ENCODE results near the gene SLC35A5. TPM values are rescaled to one million over a fixed set of nuclear protein-coding genes. Genes with fewer than 3 reads are reported as not detected.

SLC35A5 gene
- total and polyA plus RNA-seq, 2 of the 8 experiments (the other 6 are each of a cell fraction or from before 2014, with no cell fraction given): 36.5 to 38.6 TPM

- Histone ChIP-seq H3K9ac (replicated peaks in 1 of 4; ENCODE audit: extremely low read depth in 1 of 4, low read depth in 3 of 4, low read length in 3 of 4) (no peak overlapping the region), H2BK12ac (ENCODE audit: low read depth, low read length) (no peak overlapping the region), H3K79me1 (ENCODE audit: low read depth, low read length) (no peaks in the 10 kb centered on the region), H2BK15ac (ENCODE audit: low read length) (no peak overlapping the region), H2BK120ac (replicated peaks; ENCODE audit: low read depth, low read length) (no peak overlapping the region), H3K23ac (ENCODE audit: insufficient read length) (no peak overlapping the region), H3K18ac (ENCODE audit: extremely low read depth, low read length) (no peak overlapping the region), H3K27me3 (replicated peaks in 1 of 4; ENCODE audit: control insufficient read depth in 3 of 4, extremely low read depth in 1 of 4, insufficient read depth in 3 of 4, low read length in 3 of 4) (no peaks in the 10 kb centered on the region), H2AK5ac (ENCODE audit: low read depth, low read length) (no peak overlapping the region), H3K4me3 (ENCODE audit: extremely low read depth in 1 of 4, insufficient read depth in 2 of 4, low read depth in 3 of 4, low read length in 4 of 4) (peak overlapping the region; percentile 76 to 97 (median 78)), H3K56ac (replicated peaks; ENCODE audit: insufficient read length, low read depth, low read length) (no peak overlapping the region), H3K36me3 (ENCODE audit: control insufficient read depth in 2 of 4, insufficient read depth in 4 of 4, low read length in 3 of 4) (peaks cover 0 to 7% (median 1%) of the 10 kb centered on the region in 4 experiments; a peak in 3 of 8 replicates), H3K4ac (replicated peaks; ENCODE audit: insufficient read length, low read depth, low read length) (no peak overlapping the region), H2BK5ac (ENCODE audit: low read depth, low read length) (no peak overlapping the region), H4K91ac (replicated peaks; ENCODE audit: insufficient read length, low read length) (no peak overlapping the region), H3K23me2 (ENCODE audit: low read depth, low read length) (peaks cover 11% of the 10 kb centered on the region), H3K9me3 (ENCODE audit: insufficient read depth in 2 of 2, low read depth in 1 of 2, low read length in 1 of 2) (no peaks in the 10 kb centered on the region), H3K79me2 (ENCODE audit: control insufficient read depth in 1 of 2, insufficient read depth in 2 of 2, low read length in 2 of 2) (peaks cover 3 to 53% of the 10 kb centered on the region in 2 experiments; a peak in 3 of 4 replicates), H3K4me1 (replicated peaks in 1 of 4; ENCODE audit: control insufficient read depth in 3 of 4, insufficient read depth in 4 of 4, low read length in 3 of 4) (no peaks in the 10 kb centered on the region; a peak in 1 of 7 replicates), H3K14ac (ENCODE audit: insufficient read length) (no peak overlapping the region), H2AFZ (ENCODE audit: low read length) (no peak overlapping the region), H3K27ac (ENCODE audit: low read depth, low read length) (no peak overlapping the region), H2BK20ac (ENCODE audit: low read length) (no peak overlapping the region), H4K20me1 (replicated peaks in 1 of 2; ENCODE audit: control insufficient read depth in 1 of 2, insufficient read depth in 2 of 2, low read length in 2 of 2) (no peaks in the 10 kb centered on the region), H4K8ac (ENCODE audit: extremely low read depth, insufficient read depth, low read length) (no peak overlapping the region), H3K4me2 (ENCODE audit: insufficient read depth in 1 of 2, low read depth in 2 of 2, low read length in 2 of 2) (peak overlapping the region; percentile 64 to 88), H4K5ac (ENCODE audit: insufficient read length, low read depth, low read length) (no peak overlapping the region)
- FAIRE-seq (no peak), DNase-seq (ENCODE audit: low read depth in 1 of 2, low spot score in 2 of 2) (no peak)
- CTCF ChIA-PET (ENCODE audit: partially characterized antibody): interaction anchor here (0.6 to 1.1 kb wide), 2 partner anchors 151 to 266 kb away, joined by 3 read pairs; partner anchors contain the start of gene SLC9C1
- WGBS, 2 experiments (ENCODE audit: extremely low coverage in 1 of 2, insufficient coverage in 1 of 2, insufficient read length in 1 of 2, insufficient replicate concordance in 2 of 2, low coverage in 1 of 2, low lambda C conversion rate in 2 of 2, missing lambda C conversion rate in 1 of 2): 38% methylated on average over 2 of the region's 2 CpGs; no CpG with 5 or more reads in 1 of the 2 experiments
- POLR2A ChIA-PET (ENCODE audit: partially characterized antibody): interaction anchor here (1.2 kb wide), 1 partner anchor 8 kb away, joined by 3 read pairs; no protein-coding TSS in a partner anchor
Observed at GRCh38 chr3:112560307-112560706, 1.5 kb upstream of the SLC35A5 start.
